ENCODE measurements around the gene FAM107B. TPM values are rescaled to one million over a fixed set of nuclear protein-coding genes. Genes with fewer than 3 reads are reported as not detected.
A peak's percentile ranks its signal among the peaks of the same experiment; 100 is the strongest.
"Not testable (repeated sequence)": the region's sequence is repeated elsewhere in the genome, so short reads cannot be mapped to it uniquely, and the experiment has no call there.

Gene FAM107B
- polyA plus RNA-seq, 2 donors, result 9.0 to 24.2 TPM

DNA sequence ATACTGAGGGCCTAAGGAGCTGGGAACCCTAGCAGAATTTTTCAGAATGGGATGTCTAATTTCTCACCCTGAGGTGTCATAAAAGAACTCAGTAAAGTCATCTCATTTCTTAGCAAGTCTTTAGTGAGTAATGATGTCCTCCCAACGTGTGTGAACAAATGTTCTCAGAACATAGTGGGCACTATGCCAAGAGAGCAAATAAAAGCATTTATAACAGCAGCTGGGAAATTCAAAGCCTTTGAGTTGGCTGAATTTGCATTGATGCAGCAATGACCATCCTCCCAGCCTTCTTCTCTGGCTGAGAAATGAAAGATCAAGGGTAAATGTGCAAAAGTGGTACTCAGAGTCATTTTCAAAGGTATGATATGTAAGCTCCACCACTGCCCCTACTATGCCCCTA is 109.4 kb downstream of the FAM107B start:
- no peaks in the 10 kb centered on the region for H3K27me3 ChIP-seq (ENCODE audit: control insufficient read depth in 1 of 2, insufficient read depth in 2 of 2, low read length in 2 of 2)
- H3K27ac ChIP-seq (ENCODE audit: low read depth in 2 of 2, low read length in 1 of 2), result no peak overlapping the region
- H3K9me3 ChIP-seq (ENCODE audit: control insufficient read depth in 2 of 2, insufficient read depth in 1 of 2, low read depth in 1 of 2, low read length in 1 of 2), result no peaks in the 10 kb centered on the region
- no peaks in the 10 kb centered on the region for H3K4me1 ChIP-seq (ENCODE audit: control insufficient read depth in 2 of 2, insufficient read depth in 2 of 2, low read length in 1 of 2)
- no peaks in the 10 kb centered on the region for H3K36me3 ChIP-seq (ENCODE audit: control insufficient read depth in 2 of 2, insufficient read depth in 2 of 2, low read length in 1 of 2)
- H3K4me3 ChIP-seq (ENCODE audit: low read depth in 1 of 2, low read length in 2 of 2), result no peak overlapping the region
- 0 to 3% methylated on average over 1 of the region's 1 CpG for WGBS, 2 donors

DNA sequence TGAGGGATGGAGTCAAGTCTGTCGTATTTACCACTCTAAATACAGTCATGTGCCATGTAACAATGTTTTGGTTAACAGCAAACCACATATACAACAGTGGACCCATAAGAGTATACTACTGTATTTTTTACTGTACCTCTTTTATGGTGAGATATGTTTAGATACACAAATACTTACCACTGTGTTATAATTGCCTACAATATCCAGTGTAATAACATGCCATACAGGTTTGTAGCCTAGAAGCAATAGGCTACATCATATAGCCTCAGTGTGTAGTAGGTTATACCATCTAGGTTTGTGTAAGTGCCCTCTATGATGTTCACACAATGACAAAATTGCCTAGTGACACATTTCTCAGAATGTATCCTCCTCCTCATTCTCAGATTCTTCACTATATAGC is 110.4 kb downstream of the FAM107B start:
- Histone ChIP-seq H3K27ac (ENCODE audit: low read depth in 2 of 2, low read length in 1 of 2) (no peak overlapping the region), H3K9me3 (ENCODE audit: control insufficient read depth in 2 of 2, insufficient read depth in 1 of 2, low read depth in 1 of 2, low read length in 1 of 2) (no peaks in the 10 kb centered on the region), H3K27me3 (ENCODE audit: control insufficient read depth in 1 of 2, insufficient read depth in 2 of 2, low read length in 2 of 2) (no peaks in the 10 kb centered on the region), H3K4me3 (ENCODE audit: low read depth in 1 of 2, low read length in 2 of 2) (no peak overlapping the region), H3K4me1 (ENCODE audit: control insufficient read depth in 2 of 2, insufficient read depth in 2 of 2, low read length in 1 of 2) (no peaks in the 10 kb centered on the region), H3K36me3 (ENCODE audit: control insufficient read depth in 2 of 2, insufficient read depth in 2 of 2, low read length in 1 of 2) (no peaks in the 10 kb centered on the region)
- WGBS, 2 donors, result 93 to 95% methylated on average over 1 of the region's 1 CpG

DNA sequence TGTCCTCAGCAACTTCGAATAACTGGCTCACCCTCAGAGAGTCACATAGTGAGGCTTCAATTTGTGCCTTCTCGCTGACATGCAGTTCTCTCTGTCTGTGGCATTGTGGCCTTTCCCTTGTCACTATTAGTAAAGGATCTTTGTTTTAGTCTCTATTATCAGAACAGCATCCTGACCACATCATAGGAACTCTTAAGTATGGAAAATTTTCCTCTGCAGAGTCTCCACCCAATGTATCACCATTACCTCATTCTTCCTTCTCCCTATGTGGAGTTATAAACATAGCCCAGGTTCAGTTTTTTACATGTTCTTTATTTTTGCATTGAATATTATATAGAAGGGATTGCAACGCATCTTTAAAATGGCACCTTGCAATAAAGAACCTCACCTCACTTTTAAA is 112.9 kb downstream of the FAM107B start:
- H3K27ac ChIP-seq (ENCODE audit: low read depth in 2 of 2, low read length in 1 of 2), result no peak overlapping the region
- H3K4me1 ChIP-seq (ENCODE audit: control insufficient read depth in 2 of 2, insufficient read depth in 2 of 2, low read length in 1 of 2), result peaks cover 0 to 5% of the 10 kb centered on the region in 2 donors
- H3K9me3 ChIP-seq (ENCODE audit: control insufficient read depth in 2 of 2, insufficient read depth in 1 of 2, low read depth in 1 of 2, low read length in 1 of 2), result no peaks in the 10 kb centered on the region
- no peaks in the 10 kb centered on the region for H3K27me3 ChIP-seq (ENCODE audit: control insufficient read depth in 1 of 2, insufficient read depth in 2 of 2, low read length in 2 of 2)
- H3K36me3 ChIP-seq (ENCODE audit: control insufficient read depth in 2 of 2, insufficient read depth in 2 of 2, low read length in 1 of 2), result no peaks in the 10 kb centered on the region
- H3K4me3 ChIP-seq (ENCODE audit: low read depth in 1 of 2, low read length in 2 of 2), result no peak overlapping the region
- WGBS, 2 donors, result 88 to 93% methylated on average over 3 of the region's 3 CpGs

DNA sequence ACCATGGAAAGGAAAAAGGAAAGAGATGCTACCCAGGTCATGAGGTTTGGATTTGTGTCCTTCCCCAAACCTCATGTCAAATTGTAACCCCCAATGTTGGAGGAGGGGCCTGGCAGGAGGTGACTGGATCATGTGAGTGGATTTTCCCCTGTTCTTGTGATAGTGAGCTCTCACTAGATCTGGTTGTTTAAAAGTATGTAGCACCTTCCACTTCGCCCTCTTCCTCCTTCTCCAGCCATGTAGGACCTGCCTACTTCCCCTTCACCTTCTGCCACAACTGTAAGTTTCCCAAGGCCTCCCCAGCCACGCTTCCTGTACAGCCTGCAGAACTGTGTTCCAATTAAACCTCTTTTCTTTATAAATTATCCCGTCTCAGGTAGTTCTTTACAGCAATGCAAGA is 113.9 kb downstream of the FAM107B start:
- Histone ChIP-seq H3K4me3 (ENCODE audit: low read depth in 1 of 2, low read length in 2 of 2) (no peak overlapping the region), H3K9me3 (ENCODE audit: control insufficient read depth in 2 of 2, insufficient read depth in 1 of 2, low read depth in 1 of 2, low read length in 1 of 2) (no peaks in the 10 kb centered on the region), H3K27me3 (ENCODE audit: control insufficient read depth in 1 of 2, insufficient read depth in 2 of 2, low read length in 2 of 2) (no peaks in the 10 kb centered on the region), H3K27ac (ENCODE audit: low read depth in 2 of 2, low read length in 1 of 2) (no peak overlapping the region), H3K4me1 (ENCODE audit: control insufficient read depth in 2 of 2, insufficient read depth in 2 of 2, low read length in 1 of 2) (peaks cover 0 to 5% of the 10 kb centered on the region in 2 donors), H3K36me3 (ENCODE audit: control insufficient read depth in 2 of 2, insufficient read depth in 2 of 2, low read length in 1 of 2) (no peaks in the 10 kb centered on the region)
- 91 to 98% methylated on average over 3 of the region's 3 CpGs for WGBS, 2 donors

DNA sequence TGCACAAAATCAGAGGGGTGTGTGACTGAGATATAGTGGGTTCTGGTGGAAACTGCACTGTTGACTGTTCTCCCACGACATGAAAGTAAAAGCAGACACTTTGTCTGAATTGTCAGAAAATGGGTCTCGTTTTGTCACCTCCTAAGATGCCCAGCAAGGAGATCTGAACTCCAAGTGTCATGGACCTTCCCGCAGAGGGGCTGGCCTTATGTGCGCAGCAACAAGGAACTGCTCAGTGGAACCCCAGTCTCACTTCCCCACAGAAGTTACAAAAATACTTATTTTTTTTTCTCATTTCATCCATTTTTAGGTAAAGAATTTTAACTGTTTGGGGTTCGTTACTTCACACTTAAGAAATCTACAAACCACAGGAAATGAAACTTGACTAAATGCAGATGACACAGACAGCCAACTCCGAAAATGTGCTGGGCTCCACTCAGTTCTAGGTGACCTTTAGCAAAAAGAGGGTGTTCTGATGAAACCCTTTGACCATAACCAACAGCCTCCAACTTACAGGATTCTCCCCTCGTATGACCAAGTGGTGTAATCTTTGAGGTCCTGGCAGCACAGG is 115.0 kb downstream of the FAM107B start:
- Histone ChIP-seq H3K4me3 (ENCODE audit: low read depth in 1 of 2, low read length in 2 of 2) (no peak overlapping the region), H3K27ac (ENCODE audit: low read depth in 2 of 2, low read length in 1 of 2) (no peak overlapping the region), H3K4me1 (ENCODE audit: control insufficient read depth in 2 of 2, insufficient read depth in 2 of 2, low read length in 1 of 2) (peaks cover 0 to 5% of the 10 kb centered on the region in 2 donors), H3K27me3 (ENCODE audit: control insufficient read depth in 1 of 2, insufficient read depth in 2 of 2, low read length in 2 of 2) (no peaks in the 10 kb centered on the region), H3K9me3 (ENCODE audit: control insufficient read depth in 2 of 2, insufficient read depth in 1 of 2, low read depth in 1 of 2, low read length in 1 of 2) (no peaks in the 10 kb centered on the region), H3K36me3 (ENCODE audit: control insufficient read depth in 2 of 2, insufficient read depth in 2 of 2, low read length in 1 of 2) (no peaks in the 10 kb centered on the region)
- 76 to 77% methylated on average over 7 of the region's 7 CpGs for WGBS, 2 donors

DNA sequence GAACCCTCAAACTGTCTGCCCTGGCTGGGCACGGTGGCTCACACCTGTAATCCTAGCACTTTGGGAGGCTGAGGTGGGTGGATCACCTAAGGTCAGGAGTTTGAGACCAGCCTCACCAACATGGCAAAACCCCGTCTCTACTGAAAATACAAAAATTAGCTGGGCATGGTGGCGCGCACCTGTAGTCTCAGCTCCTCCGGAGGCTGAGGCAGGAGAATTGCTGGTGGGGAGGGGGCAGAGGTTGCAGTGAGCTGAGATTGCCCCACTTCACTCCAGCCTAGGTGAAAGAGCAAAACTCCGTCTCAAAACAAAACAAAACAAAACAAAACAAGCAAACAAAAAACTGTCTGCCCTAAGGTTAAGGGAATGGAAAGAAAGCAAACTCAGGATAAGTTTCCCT is 115.6 kb downstream of the FAM107B start:
- 85 to 90% methylated on average over 6 of the region's 6 CpGs for WGBS, 2 donors
- H3K27ac ChIP-seq (ENCODE audit: low read depth in 2 of 2, low read length in 1 of 2), result peak overlapping the region in 1 of 2 donors; percentile 0
- not testable (repeated sequence) for H3K4me1 ChIP-seq (ENCODE audit: control insufficient read depth in 2 of 2, insufficient read depth in 2 of 2, low read length in 1 of 2); H3K9me3 ChIP-seq (ENCODE audit: control insufficient read depth in 2 of 2, insufficient read depth in 1 of 2, low read depth in 1 of 2, low read length in 1 of 2); H3K27me3 ChIP-seq (ENCODE audit: control insufficient read depth in 1 of 2, insufficient read depth in 2 of 2, low read length in 2 of 2); H3K4me3 ChIP-seq (ENCODE audit: low read depth in 1 of 2, low read length in 2 of 2); H3K36me3 ChIP-seq (ENCODE audit: control insufficient read depth in 2 of 2, insufficient read depth in 2 of 2, low read length in 1 of 2)

DNA sequence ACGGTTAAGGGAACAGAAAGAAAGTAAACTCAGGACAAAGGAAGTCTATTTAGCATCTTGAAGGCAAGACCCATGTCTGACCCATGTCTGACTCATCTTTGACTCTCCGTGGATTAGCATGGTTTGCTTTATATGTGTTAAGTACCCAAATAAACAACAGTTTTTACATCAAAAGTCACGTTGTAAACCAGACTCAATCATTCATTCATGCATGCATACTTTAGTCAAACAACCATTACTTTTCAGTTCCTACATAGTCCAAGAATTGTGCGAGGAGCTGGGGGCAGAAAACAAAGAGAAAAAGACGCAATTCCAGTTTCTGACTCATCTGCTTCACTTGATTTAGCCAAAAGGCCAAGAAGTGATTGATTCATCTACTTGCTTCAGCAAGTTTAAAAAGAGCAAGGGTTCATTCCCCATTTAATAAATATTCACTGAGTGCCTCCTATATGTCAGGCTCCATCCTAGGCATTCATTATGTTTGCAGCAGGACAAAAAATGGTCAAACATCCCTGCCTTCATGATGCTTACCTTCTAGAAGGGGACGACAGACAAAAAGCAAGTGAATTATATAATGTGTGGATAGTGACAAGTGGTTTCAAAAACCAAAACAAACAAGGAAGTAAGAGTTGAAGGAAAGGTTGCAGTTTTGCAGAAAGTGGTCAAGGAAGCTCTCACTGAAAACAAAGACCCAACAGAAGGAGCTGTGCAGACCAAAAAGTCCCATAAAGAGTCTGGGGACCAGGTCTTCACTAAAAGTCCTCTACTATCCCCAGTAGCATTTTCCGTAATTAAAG is 116.2 kb downstream of the FAM107B start:
- H3K27ac ChIP-seq (ENCODE audit: low read depth in 2 of 2, low read length in 1 of 2), result peak overlapping the region in 1 of 2 donors; percentile 30
- no peaks in the 10 kb centered on the region for H3K36me3 ChIP-seq (ENCODE audit: control insufficient read depth in 2 of 2, insufficient read depth in 2 of 2, low read length in 1 of 2)
- WGBS, 2 donors, result 35 to 47% methylated on average over 7 of the region's 7 CpGs
- H3K9me3 ChIP-seq (ENCODE audit: control insufficient read depth in 2 of 2, insufficient read depth in 1 of 2, low read depth in 1 of 2, low read length in 1 of 2), result no peaks in the 10 kb centered on the region
- peaks cover 0 to 5% of the 10 kb centered on the region in 2 donors for H3K4me1 ChIP-seq (ENCODE audit: control insufficient read depth in 2 of 2, insufficient read depth in 2 of 2, low read length in 1 of 2)
- H3K4me3 ChIP-seq (ENCODE audit: low read depth in 1 of 2, low read length in 2 of 2), result no peak overlapping the region
- H3K27me3 ChIP-seq (ENCODE audit: control insufficient read depth in 1 of 2, insufficient read depth in 2 of 2, low read length in 2 of 2), result no peaks in the 10 kb centered on the region

DNA sequence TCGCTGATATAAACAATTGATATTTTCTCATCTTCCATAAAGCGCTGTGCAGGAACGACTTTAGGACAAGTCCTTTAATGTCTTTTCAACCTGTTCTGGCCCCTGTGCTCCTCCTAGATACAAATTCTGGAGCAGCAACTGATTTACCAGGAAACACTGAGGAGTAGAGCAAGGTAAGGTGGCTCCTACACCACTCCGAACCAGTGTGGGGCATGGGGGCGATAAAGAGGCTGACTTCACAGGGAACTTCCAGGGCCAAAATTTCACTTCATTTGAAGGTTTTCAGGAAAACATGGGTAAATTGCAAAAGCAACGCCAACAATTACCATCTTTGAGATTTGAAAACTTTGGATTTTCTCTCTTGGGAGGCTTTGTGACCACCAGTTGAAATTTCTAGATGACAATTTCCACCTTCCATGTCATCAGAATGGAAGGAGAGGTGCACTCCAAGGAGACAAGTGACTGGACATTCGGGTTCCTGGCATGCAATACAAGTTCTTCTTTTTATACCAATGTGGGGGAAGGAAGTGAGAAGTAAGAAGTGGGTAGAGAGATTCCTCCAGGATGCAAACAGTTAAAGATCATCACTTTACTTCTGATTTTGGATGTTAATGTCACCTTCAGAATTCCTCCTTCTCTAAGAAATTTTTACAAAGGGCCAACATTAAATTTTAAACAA is 118.5 kb downstream of the FAM107B start:
- no peak overlapping the region for H3K4me3 ChIP-seq (ENCODE audit: low read depth in 1 of 2, low read length in 2 of 2)
- 90 to 91% methylated on average over 7 of the region's 7 CpGs for WGBS, 2 donors
- no peaks in the 10 kb centered on the region for H3K27me3 ChIP-seq (ENCODE audit: control insufficient read depth in 1 of 2, insufficient read depth in 2 of 2, low read length in 2 of 2)
- H3K27ac ChIP-seq (ENCODE audit: low read depth in 2 of 2, low read length in 1 of 2), result no peak overlapping the region
- peaks cover 0 to 5% of the 10 kb centered on the region in 2 donors for H3K4me1 ChIP-seq (ENCODE audit: control insufficient read depth in 2 of 2, insufficient read depth in 2 of 2, low read length in 1 of 2)
- no peaks in the 10 kb centered on the region for H3K36me3 ChIP-seq (ENCODE audit: control insufficient read depth in 2 of 2, insufficient read depth in 2 of 2, low read length in 1 of 2)
- H3K9me3 ChIP-seq (ENCODE audit: control insufficient read depth in 2 of 2, insufficient read depth in 1 of 2, low read depth in 1 of 2, low read length in 1 of 2), result no peaks in the 10 kb centered on the region

DNA sequence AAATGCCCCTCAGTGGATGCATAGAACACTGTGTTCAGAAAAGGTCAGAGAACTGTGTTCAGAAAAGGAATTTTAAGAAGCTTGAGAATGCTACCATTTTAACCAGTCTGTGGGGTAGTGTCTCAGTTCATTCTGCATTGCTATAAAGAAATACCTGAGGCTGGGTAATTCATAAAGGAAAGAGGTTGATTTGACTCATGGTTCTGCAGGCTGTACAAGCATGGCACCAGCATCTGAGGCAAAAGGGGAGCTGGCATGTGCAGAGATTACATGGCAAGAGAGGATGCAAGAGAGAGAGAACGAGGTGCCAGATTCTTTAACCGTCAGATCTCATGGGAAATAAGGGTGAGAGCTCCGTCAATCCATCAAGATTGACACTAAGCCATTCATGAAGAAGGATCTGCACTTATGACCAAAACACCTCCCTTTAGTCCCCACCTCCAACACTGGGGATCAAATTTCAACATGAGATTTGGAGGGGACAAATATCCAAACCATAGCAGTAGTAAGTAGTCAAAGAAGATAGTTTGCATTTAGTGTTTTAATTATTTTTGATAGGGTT is 119.8 kb downstream of the FAM107B start:
- Histone ChIP-seq H3K27ac (ENCODE audit: low read depth in 2 of 2, low read length in 1 of 2) (no peak overlapping the region), H3K36me3 (ENCODE audit: control insufficient read depth in 2 of 2, insufficient read depth in 2 of 2, low read length in 1 of 2) (no peaks in the 10 kb centered on the region), H3K4me3 (ENCODE audit: low read depth in 1 of 2, low read length in 2 of 2) (no peak overlapping the region), H3K9me3 (ENCODE audit: control insufficient read depth in 2 of 2, insufficient read depth in 1 of 2, low read depth in 1 of 2, low read length in 1 of 2) (no peaks in the 10 kb centered on the region), H3K4me1 (ENCODE audit: control insufficient read depth in 2 of 2, insufficient read depth in 2 of 2, low read length in 1 of 2) (peaks cover 0 to 5% of the 10 kb centered on the region in 2 donors), H3K27me3 (ENCODE audit: control insufficient read depth in 1 of 2, insufficient read depth in 2 of 2, low read length in 2 of 2) (no peaks in the 10 kb centered on the region)
- WGBS, 2 donors, result 68 to 84% methylated on average over 3 of the region's 3 CpGs
